ENCODE results near the gene NKAIN2. TPM values are rescaled to one million over a fixed set of nuclear protein-coding genes. Genes with fewer than 3 reads are reported as not detected.

NKAIN2 gene
- total RNA-seq, 1 donor from 2014 or later: not detected

Other genes starting within 250 kb of the NKAIN2 start
- not detected in 2 replicates for gene TRDN, start 166.9 kb upstream of the NKAIN2 start, total RNA-seq

Measured in lung microvascular endothelial cell (primary cell).